Neutrophil (primary cell): Measurements from ENCODE around the gene TUBAL3.

Experiments used
- H3K27ac ChIP-seq: fragments of 200-600 bp; sonication (generic); 2 replicates; pipeline ENCODE4 v1.5.1; 2016; ENCODE audit warnings: mild to moderate bottlenecking, moderate library complexity
- H3K27me3 ChIP-seq: fragments of 200-600 bp; sonication (generic); 2 replicates; pipeline ENCODE4 v1.6.0; 2016; ENCODE audit warnings: mild to moderate bottlenecking
- H3K36me3 ChIP-seq: fragments of 200-600 bp; sonication (generic); 2 replicates; pipeline ENCODE4 v1.5.1; 2017
- H3K4me1 ChIP-seq, 2 experiments: fragments of 200-600 bp in 1 of 2; sonication (generic) in 1 of 2; 1 replicate in 1 of 2; 2 replicates in 1 of 2; pipeline versions ENCODE4 v1.5.1 to v1.6.1; 2013 to 2016; ENCODE audit warnings: low read depth in 1 of 2, low read length in 1 of 2, mild to moderate bottlenecking in 1 of 2, moderate library complexity in 1 of 2; ENCODE audit not compliant: control insufficient read depth in 1 of 2, insufficient read depth in 1 of 2
- H3K4me3 ChIP-seq, 2 experiments: fragments of 200-600 bp in 1 of 2; sonication (generic) in 1 of 2; 1 replicate in 1 of 2; 2 replicates in 1 of 2; pipeline ENCODE4 v1.5.1; 2013 to 2016; ENCODE audit warnings: low read depth in 1 of 2, low read length in 1 of 2, mild to moderate bottlenecking in 1 of 2, moderate library complexity in 1 of 2
- H3K9me3 ChIP-seq: fragments of 200-600 bp; sonication (generic); 2 replicates; pipeline ENCODE4 v1.5.1; 2016
- TF ChIP-seq, protein P1 (sequence below): fragments of 200-600 bp; sonication (generic); IDR thresholded peaks from 2 replicates; pipeline ENCODE4 v1.5.1; 2016; ENCODE audit warnings: antibody characterized with exemption

The TUBAL3 gene

DNA sequence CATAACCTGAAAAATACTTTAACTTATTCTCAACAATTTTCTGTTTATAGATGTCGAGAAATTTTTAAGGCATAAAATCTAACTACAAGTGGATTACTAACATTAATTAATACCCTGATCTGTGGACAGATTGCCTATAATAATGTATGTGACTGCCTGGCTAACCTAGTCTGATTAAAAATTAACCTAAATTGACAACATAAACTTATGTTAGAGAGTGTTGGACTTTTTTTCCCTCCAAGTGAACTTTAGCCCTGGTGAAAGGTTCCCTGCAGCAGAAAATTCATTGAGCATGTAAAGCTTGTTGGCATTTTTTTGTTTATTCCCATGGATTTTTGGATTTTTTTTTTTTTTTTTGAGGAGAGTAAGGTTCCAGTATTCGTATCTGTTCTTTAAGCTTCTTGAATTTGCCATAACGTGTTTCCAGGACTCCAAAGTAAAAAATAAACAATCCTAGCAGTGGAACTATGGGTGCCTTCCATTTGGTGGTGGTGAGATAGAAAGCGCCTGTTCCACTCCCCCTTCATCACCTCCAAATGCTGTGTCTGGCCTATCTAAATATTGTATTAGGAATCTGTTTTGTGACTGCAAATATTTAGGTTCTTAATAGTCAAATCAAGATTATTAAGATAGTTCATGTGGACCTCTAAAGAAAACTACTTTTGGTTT lies 43.8 kb upstream of the TUBAL3 start:
- TF ChIP-seq, protein P1, sequence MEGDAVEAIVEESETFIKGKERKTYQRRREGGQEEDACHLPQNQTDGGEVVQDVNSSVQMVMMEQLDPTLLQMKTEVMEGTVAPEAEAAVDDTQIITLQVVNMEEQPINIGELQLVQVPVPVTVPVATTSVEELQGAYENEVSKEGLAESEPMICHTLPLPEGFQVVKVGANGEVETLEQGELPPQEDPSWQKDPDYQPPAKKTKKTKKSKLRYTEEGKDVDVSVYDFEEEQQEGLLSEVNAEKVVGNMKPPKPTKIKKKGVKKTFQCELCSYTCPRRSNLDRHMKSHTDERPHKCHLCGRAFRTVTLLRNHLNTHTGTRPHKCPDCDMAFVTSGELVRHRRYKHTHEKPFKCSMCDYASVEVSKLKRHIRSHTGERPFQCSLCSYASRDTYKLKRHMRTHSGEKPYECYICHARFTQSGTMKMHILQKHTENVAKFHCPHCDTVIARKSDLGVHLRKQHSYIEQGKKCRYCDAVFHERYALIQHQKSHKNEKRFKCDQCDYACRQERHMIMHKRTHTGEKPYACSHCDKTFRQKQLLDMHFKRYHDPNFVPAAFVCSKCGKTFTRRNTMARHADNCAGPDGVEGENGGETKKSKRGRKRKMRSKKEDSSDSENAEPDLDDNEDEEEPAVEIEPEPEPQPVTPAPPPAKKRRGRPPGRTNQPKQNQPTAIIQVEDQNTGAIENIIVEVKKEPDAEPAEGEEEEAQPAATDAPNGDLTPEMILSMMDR, result no peak
- H3K4me3 ChIP-seq, result no peak overlapping the region
- no peak overlapping the region for H3K27ac ChIP-seq
- no peaks in the 10 kb centered on the region for H3K9me3 ChIP-seq
- H3K36me3 ChIP-seq, result peaks cover 13% of the 10 kb centered on the region
- no peaks in the 10 kb centered on the region for H3K27me3 ChIP-seq
- H3K4me1 ChIP-seq, result peaks cover 12 to 20% of the 10 kb centered on the region in 2 experiments

DNA sequence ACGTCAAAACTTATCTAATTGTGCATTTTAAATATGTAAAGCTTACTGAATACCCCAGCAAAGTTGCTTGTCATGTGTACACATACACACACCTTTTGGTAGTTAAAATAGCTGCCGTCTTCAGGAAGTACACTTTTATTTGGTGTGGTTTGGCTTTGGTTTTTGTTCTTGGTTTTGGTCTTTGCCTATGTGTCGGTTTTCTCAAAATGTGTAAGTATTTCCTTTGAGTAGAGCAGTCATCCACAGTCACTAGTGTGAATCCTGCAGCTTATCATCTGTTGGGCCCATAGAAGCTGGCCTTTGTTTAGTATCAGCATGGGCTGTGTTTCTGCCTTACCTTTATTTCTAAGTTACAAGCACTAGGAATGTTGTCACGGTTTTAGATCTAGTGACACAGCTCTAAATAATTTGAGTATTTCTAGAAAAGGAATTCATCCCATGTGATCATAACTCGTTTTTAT lies 43.0 kb upstream of the TUBAL3 start:
- TF ChIP-seq, protein P1, result no peak
- Histone ChIP-seq H3K9me3 (no peaks in the 10 kb centered on the region), H3K4me1 (peaks cover 12 to 20% of the 10 kb centered on the region in 2 experiments), H3K27me3 (no peaks in the 10 kb centered on the region), H3K4me3 (no peak overlapping the region), H3K36me3 (peaks cover 5% of the 10 kb centered on the region), H3K27ac (no peak overlapping the region)

DNA sequence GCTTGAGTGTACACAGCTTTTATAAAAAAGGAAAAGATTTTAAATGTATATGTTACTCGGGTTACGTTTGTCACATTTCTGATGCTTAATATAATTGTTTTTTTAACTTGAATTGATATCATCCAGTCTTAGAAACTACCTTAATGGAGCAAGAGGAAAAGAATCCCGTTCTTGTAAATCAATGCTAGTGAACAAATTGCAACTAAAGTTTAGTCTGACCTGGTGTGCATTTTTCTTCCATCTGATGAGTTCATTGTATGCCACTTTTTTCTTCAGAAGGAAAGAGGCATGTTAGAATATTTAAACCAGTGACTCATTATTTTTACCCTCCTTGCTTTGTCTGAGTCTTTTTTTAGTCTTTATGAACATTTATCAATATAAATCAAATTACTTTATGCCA lies 42.4 kb upstream of the TUBAL3 start:
- Histone ChIP-seq H3K36me3 (no peaks in the 10 kb centered on the region), H3K27me3 (no peaks in the 10 kb centered on the region), H3K4me3 (peak overlapping the region in 1 of 2 experiments; percentile 52), H3K9me3 (no peaks in the 10 kb centered on the region), H3K27ac (no peak overlapping the region), H3K4me1 (peaks cover 12 to 20% of the 10 kb centered on the region in 2 experiments)
- TF ChIP-seq, protein P1, result no peak

DNA sequence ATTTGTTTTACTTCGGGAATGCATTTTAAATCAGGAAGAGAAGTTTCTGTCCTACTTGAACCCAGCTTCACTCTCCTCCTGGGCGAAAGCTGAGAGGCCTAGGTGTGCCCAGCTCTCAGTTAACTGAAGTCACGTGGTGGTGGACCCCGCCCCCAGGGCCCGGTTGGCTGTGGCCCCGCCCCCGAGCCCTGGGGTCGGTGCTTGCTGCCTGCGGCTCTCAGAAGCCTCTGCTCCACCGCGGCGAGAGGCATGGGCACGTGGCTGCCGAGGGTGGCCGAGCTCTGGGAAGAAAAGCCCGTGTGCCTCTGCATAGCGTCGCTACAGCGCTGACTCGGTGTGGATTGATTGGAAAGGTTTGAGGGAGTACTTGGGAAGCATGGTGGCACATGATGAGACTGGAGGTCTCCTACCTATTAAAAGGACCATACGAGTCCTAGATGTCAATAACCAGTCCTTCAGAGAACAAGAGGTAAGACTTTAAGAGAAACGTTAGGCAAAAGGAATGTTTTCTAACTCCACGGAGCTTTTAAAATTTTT lies 41.8 kb upstream of the TUBAL3 start:
- TF ChIP-seq, protein P1, result no peak
- H3K4me3 ChIP-seq, result peak overlapping the region; percentile 52
- H3K27ac ChIP-seq, result no peak overlapping the region

DNA sequence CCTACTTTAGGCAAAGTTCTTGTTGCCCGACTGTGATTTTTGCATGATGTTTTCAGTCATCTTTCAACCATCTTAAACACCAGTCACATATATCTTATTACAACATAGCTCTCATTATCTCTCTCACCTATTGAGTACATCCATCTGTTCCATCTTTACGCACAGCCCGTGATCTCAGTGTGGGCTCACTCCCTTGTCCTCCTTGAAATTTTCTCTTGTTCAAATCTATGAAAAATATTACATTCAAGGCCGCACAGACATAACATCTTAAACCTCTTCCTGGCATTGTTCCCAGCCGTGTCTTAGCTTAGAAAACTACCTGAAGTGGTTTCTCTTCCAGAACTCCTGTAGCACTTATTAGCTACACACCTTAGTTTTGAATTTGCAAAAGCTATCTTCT lies 40.4 kb upstream of the TUBAL3 start:
- Histone ChIP-seq H3K27ac (no peak overlapping the region), H3K36me3 (no peaks in the 10 kb centered on the region), H3K4me1 (peaks cover 12 to 20% of the 10 kb centered on the region in 2 experiments), H3K27me3 (no peaks in the 10 kb centered on the region), H3K9me3 (no peaks in the 10 kb centered on the region), H3K4me3 (no peak overlapping the region)
- TF ChIP-seq, protein P1, result no peak

More for the DNA sequence above, 41.8 kb upstream of the TUBAL3 start:
- Histone ChIP-seq H3K27me3 (no peaks in the 10 kb centered on the region), H3K36me3 (no peaks in the 10 kb centered on the region), H3K4me1 (peaks cover 12 to 20% of the 10 kb centered on the region in 2 experiments), H3K9me3 (no peaks in the 10 kb centered on the region)
